K562 (cell line): Measurements from ENCODE around the gene SOHLH2. TPM values are rescaled to one million over a fixed set of nuclear protein-coding genes. Genes with fewer than 3 reads are reported as not detected.

ENCODE experiments used
- ATAC-seq: fragments of 200-7000 bp; cut with Tn5 transposase; 3 replicates; pipeline ENCODE4 v1.9.1; 2020; ENCODE audit warnings: moderate library complexity
- BruUV-seq: library from RNA; stranded (reverse); fragments of 400-500 nt; replicated peaks from 2 replicates; lab custom pipeline; 2021; lab: Mats Ljungman, UMichigan
- CTCF ChIA-PET: fragments of 300-600 bp; formaldehyde crosslinking; extraction: SDS; loops from one replicate; lab custom pipeline; 2021; ENCODE audit warnings: low intra/inter-chr PET ratio; lab: Yijun Ruan, JAX
- POLR2A ChIA-PET: fragments of 300-600, 350-650 bp; sonication (Branson Sonifier 250); formaldehyde crosslinking; extraction: SDS; loops from one replicate; lab custom pipeline; 2021; ENCODE audit warnings: antibody characterized with exemption, inconsistent platforms; lab: Yijun Ruan, JAX
- DNase-seq, 4 experiments: peaks; one replicate each; pipeline versions ENCODE4 v3.0.0 to v3.0.0-alpha.2; 2011 to 2018; ENCODE audit warnings: low spot score in 3 of 4, mixed read lengths in 3 of 4; ENCODE audit errors: extremely low read depth in 1 of 4
- FAIRE-seq: peaks from 2 replicates; lab custom pipeline; 2011; peaks lifted over from hg19 to GRCh38; lab: Jason Lieb, UNC
- H2AFZ ChIP-seq: 2 replicates; pipeline ENCODE4 v1.6.0; 2011; ENCODE audit warnings: low read depth, low read length, control low read depth, inconsistent platforms
- H3K27ac ChIP-seq: fragments of 200-600 bp; 3 replicates; pipeline ENCODE4 v1.8.0; 2011; ENCODE audit warnings: low read depth, mild to moderate bottlenecking, control low read depth, inconsistent platforms, low read length, moderate library complexity, mixed read lengths; ENCODE audit errors: extremely low read depth
- H3K27me3 ChIP-seq, 2 experiments: fragments of 300-600 bp in 1 of 2; 2 replicates in 1 of 2; 3 replicates in 1 of 2; pipeline versions ENCODE4 v1.6.0 to v1.8.0; 2011; ENCODE audit warnings: inconsistent platforms in 2 of 2, low read length in 2 of 2, mild to moderate bottlenecking in 1 of 2, mixed read lengths in 1 of 2, moderate library complexity in 1 of 2; ENCODE audit not compliant: control insufficient read depth in 2 of 2, insufficient read depth in 2 of 2
- H3K36me3 ChIP-seq: fragments of 300-600 bp; 3 replicates; pipeline ENCODE4 v1.8.0; 2011; ENCODE audit warnings: mild to moderate bottlenecking, low read length, inconsistent platforms; ENCODE audit not compliant: control insufficient read depth, insufficient read depth
- H3K4me1 ChIP-seq, 2 experiments: fragments of 200-600 bp in 1 of 2; replicated peaks in 1 of 2; 2 replicates in 1 of 2; 3 replicates in 1 of 2; pipeline versions ENCODE4 v1.5.1 to v1.8.0; 2011; ENCODE audit warnings: inconsistent platforms in 2 of 2, low read length in 2 of 2, mild to moderate bottlenecking in 1 of 2, mixed read lengths in 1 of 2, moderate library complexity in 1 of 2; ENCODE audit not compliant: control insufficient read depth in 2 of 2, insufficient read depth in 2 of 2
- H3K4me2 ChIP-seq: 2 replicates; pipeline ENCODE4 v1.6.1; 2011; ENCODE audit warnings: low read length, control low read depth, inconsistent platforms, mixed read lengths; ENCODE audit not compliant: insufficient read depth
- H3K4me3 ChIP-seq: fragments of 200-600 bp; sonication (generic), shearing (Covaris generic); 2 replicates; pipeline ENCODE4 v1.5.1; 2016; ENCODE audit warnings: control low read depth, inconsistent platforms
- H3K79me2 ChIP-seq: fragments of 200-600 bp; 3 replicates; pipeline ENCODE4 v1.8.0; 2011; ENCODE audit warnings: low read length, inconsistent platforms; ENCODE audit not compliant: control insufficient read depth, insufficient read depth
- H3K9ac ChIP-seq, 2 experiments: 2 replicates each; pipeline versions ENCODE4 v1.6.0 to v1.6.1; 2011; ENCODE audit warnings: low read depth in 2 of 2, low read length in 2 of 2, control low read depth in 1 of 2, inconsistent platforms in 1 of 2, mild to moderate bottlenecking in 1 of 2, mixed read lengths in 1 of 2; ENCODE audit not compliant: insufficient read depth in 1 of 2
- H3K9me1 ChIP-seq: one replicate; pipeline ENCODE4 v1.6.0; 2011; ENCODE audit warnings: inconsistent platforms, mild to moderate bottlenecking, low read length, moderate library complexity; ENCODE audit not compliant: control insufficient read depth, insufficient read depth
- H3K9me3 ChIP-seq: replicated peaks from 2 replicates; pipeline ENCODE4 v1.5.1; 2011; ENCODE audit warnings: low read depth, low read length, inconsistent platforms; ENCODE audit not compliant: control insufficient read depth, insufficient read depth
- H4K20me1 ChIP-seq: replicated peaks from 2 replicates; pipeline ENCODE4 v1.6.1; 2011; ENCODE audit warnings: low read length, inconsistent platforms, mixed read lengths; ENCODE audit not compliant: control insufficient read depth, insufficient read depth
- CBFA2T3 ChIP-seq: fragments of 450-650 bp; IDR thresholded peaks from 2 replicates; pipeline ENCODE4 v1.6.1; 2017
- FIP1L1 ChIP-seq: fragments of 200-400 bp; formaldehyde crosslinking; IDR thresholded peaks from 2 replicates; pipeline ENCODE4 v1.6.1; 2018; ENCODE audit warnings: mild to moderate bottlenecking, low read depth, low read length; ENCODE audit not compliant: poor library complexity, severe bottlenecking
- NKRF ChIP-seq: fragments of 450-650 bp; IDR thresholded peaks from 2 replicates; pipeline ENCODE4 v1.6.1; 2016; ENCODE audit warnings: borderline replicate concordance
- NR4A1 ChIP-seq, 2 experiments: fragments of 250-450 bp in 1 of 2; fragments of 450-650 bp in 1 of 2; sonication (Bioruptor Pico) in 1 of 2; IDR thresholded peaks; 2 replicates each; pipeline versions ENCODE4 v1.4.0 to v1.6.1; 2016 to 2020; ENCODE audit warnings: mild to moderate bottlenecking in 2 of 2, missing compliant biosample characterization in 1 of 2, missing genetic modification characterization in 1 of 2, moderate library complexity in 1 of 2
- PPARD ChIP-seq: fragments of 250-450 bp; sonication (Bioruptor Pico); IDR thresholded peaks from 2 replicates; pipeline ENCODE4 v1.8.0; 2022; ENCODE audit warnings: inconsistent platforms, mild to moderate bottlenecking, moderate library complexity
- RBM34 ChIP-seq: fragments of 200-400 bp; formaldehyde crosslinking; IDR thresholded peaks from 2 replicates; pipeline ENCODE4 v1.6.1; 2018; ENCODE audit warnings: low read length, borderline replicate concordance; ENCODE audit not compliant: insufficient read depth
- SAFB ChIP-seq: fragments of 200-400 bp; formaldehyde crosslinking; IDR thresholded peaks from 2 replicates; pipeline ENCODE4 v1.6.1; 2017; ENCODE audit warnings: low read depth, low read length, borderline replicate concordance
- WGBS: fragments of 100-300 bp; shearing (Covaris generic); methylation state at CpG from one replicate; pipeline ENCODE4 v1.1.6; 2016; ENCODE audit warnings: low coverage, mixed read lengths; ENCODE audit not compliant: insufficient coverage; ENCODE audit errors: missing lambda C conversion rate; 5-methylcytosine and 5-hydroxymethylcytosine counted together
- in situ Hi-C: fragments of 300-500 bp; cut with MboI; formaldehyde crosslinking; loops from 4 replicates; pipeline ENCODE4 v1.15.0; 2018; ENCODE audit warnings: inconsistent platforms, mixed read lengths
- intact Hi-C: fragments of 100-400 bp; cut with micrococcal nuclease; formaldehyde crosslinking; loops from 2 replicates; pipeline ENCODE4 v1.14.2; 2022
- polyA plus RNA-seq, 8 experiments: library from polyadenylated mRNA; depleted of rRNA in 4 of 8; stranded (reverse) in 5 of 8; unstranded in 3 of 8; fragments of >200 nt; fragmentation: Nextera tagmentation in 2 of 8; fragmentation: Illumina TruSeq in 1 of 8; extraction: Ambion mirVana in 2 of 8; extraction: Trizol in 1 of 8; gene quantifications; 2 replicates each; pipeline versions ENCODE4 v1.2.1 to v1.2.3, GENCODE V29; 2011 to 2014; ENCODE audit warnings: inconsistent platforms in 1 of 8, missing spikeins in 1 of 8
- total RNA-seq, 7 experiments: library from RNA; depleted of rRNA in 6 of 7; stranded (reverse); fragments of >200 nt in 6 of 7; fragmentation: Illumina TruSeq in 2 of 7; extraction: Trizol in 2 of 7; gene quantifications; 2 replicates each; pipeline versions ENCODE4 v1.2.1 to v1.2.3, GENCODE V29; 2011 to 2021; ENCODE audit warnings: low replicate concordance in 1 of 7
- TF ChIP-seq, protein P1 (sequence below): fragments of 250-450 bp; sonication (Bioruptor Pico); IDR thresholded peaks from 2 replicates; pipeline ENCODE4 v1.9.0; 2021; ENCODE audit warnings: mild to moderate bottlenecking
- TF ChIP-seq, protein P2 (sequence below), 2 experiments: fragments of 450-650 bp; IDR thresholded peaks; 2 replicates each; pipeline ENCODE4 v1.6.1; 2016; ENCODE audit warnings: mild to moderate bottlenecking in 2 of 2, borderline replicate concordance in 1 of 2, low read depth in 1 of 2, moderate library complexity in 1 of 2

Gene SOHLH2
- total and polyA plus RNA-seq, 9 of the 15 experiments (the other 6 are each of a cell fraction or from before 2014, with no cell fraction given): 10.3 to 26.7 (median 17.0) TPM

DNA sequence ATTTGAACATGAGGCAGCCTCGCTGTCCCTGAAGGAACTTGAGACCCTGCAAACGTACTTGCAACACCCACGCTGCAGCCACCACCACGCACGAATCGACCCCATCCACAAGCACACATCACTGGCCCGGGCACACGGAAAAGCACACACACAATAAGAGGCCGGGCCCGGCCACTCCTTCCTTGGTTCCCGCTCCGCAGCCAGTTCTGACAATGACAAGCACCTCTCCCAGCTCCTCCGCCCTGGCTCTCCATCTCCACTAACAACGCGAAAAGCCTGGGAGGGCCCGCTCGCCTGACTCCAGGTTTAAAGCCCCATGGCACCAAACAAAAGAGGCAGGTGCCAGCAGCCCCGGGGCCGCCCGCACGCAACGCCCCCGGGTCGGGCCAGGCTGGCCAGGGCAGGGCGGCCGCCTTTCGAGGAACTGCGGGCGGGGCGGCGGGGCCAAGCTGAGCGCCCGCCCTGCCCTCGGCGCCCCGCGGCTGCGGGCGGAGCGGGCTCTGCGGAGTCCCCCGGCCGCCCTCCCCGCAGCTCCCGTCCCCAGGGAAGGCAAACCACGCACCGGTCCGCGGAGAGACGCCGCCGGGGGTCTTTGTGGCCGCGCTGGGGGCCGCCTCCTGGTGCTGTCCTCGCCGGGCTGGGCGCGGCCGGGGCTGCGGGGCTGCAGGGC is 83.7 kb downstream of the SOHLH2 start:
- FAIRE-seq: no peak
- no peak overlapping the region for H3K4me3 ChIP-seq
- intact Hi-C loops: no loop called here
- in situ Hi-C loops: no loop called here
- H3K9me3 ChIP-seq: no peaks in the 10 kb centered on the region
- WGBS: 2% methylated on average over 8 of the region's 61 CpGs
- TF ChIP-seq SAFB: no peak
- TF ChIP-seq, protein P1, sequence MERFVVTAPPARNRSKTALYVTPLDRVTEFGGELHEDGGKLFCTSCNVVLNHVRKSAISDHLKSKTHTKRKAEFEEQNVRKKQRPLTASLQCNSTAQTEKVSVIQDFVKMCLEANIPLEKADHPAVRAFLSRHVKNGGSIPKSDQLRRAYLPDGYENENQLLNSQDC (CRISPR knock-in tag): no peak
- TF ChIP-seq, protein P2, sequence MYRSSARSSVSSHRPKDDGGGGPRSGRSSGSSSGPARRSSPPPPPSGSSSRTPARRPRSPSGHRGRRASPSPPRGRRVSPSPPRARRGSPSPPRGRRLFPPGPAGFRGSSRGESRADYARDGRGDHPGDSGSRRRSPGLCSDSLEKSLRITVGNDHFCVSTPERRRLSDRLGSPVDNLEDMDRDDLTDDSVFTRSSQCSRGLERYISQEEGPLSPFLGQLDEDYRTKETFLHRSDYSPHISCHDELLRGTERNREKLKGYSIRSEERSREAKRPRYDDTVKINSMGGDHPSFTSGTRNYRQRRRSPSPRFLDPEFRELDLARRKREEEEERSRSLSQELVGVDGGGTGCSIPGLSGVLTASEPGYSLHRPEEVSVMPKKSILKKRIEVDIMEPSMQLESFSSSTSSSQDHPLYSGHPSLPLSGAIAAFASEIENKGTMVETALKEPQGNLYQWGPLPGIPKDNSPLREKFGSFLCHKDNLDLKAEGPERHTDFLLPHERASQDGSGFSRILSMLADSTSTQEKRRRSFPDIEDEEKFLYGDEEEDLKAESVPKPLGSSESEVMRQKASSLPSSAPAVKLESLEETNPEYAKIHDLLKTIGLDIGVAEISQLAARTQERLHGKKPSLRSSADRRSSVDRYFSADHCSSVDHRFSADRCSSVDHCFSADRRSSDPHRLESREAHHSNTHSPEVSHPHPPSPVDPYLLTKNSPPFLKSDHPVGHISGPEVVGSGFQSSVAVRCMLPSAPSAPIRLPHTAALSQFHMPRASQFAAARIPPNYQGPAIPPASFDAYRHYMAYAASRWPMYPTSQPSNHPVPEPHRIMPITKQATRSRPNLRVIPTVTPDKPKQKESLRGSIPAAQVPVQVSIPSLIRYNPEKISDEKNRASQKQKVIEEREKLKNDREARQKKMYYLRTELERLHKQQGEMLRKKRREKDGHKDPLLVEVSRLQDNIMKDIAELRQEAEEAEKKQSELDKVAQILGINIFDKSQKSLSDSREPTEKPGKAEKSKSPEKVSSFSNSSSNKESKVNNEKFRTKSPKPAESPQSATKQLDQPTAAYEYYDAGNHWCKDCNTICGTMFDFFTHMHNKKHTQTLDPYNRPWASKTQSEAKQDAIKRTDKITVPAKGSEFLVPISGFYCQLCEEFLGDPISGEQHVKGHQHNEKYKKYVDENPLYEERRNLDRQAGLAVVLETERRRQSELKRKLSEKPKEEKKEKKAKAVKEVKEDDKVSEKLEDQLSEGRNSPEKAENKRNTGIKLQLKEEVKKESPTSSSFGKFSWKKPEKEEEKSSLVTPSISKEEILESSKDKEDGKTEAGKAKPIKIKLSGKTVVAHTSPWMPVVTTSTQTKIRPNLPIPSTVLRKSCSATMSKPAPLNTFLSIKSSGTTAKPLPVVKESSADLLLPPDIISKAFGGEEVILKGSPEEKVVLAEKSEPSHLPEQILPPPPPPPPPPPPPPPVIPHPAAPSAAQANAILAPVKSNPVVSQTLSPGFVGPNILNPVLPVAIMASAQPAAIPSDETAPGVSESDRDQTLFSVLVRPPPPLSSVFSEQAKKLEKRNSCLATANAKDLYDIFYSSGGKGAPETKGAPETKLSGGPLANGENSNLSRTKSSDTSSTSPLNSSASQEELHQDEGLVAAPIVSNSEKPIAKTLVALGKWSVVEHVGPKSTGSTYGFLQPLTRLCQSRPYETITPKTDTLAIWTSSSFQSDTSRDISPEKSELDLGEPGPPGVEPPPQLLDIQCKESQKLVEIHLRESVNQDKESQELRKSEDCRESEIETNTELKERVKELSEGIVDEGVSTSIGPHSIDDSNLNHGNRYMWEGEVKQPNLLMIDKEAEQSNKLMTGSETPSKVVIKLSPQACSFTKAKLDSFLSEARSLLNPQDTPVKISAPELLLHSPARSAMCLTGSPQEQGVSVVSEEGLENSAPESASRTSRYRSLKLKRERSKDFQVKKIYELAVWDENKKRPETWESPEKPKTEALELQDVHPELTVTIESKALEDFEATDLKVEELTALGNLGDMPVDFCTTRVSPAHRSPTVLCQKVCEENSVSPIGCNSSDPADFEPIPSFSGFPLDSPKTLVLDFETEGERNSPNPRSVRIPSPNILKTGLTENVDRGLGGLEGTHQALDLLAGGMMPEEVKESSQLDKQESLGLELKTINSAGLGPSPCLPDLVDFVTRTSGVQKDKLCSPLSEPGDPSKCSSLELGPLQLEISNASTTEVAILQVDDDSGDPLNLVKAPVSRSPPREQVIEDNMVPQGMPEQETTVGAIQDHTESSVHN (IDR thresholded peaks at IDR 0.05; ENCODE audit: borderline replicate concordance in 1 of 2, low read depth in 1 of 2): no peak
- no peak for TF ChIP-seq RBM34
- no peak for TF ChIP-seq NR4A1 (CRISPR knock-in tag; IDR thresholded peaks at IDR 0.05)
- no peak for TF ChIP-seq NR4A1 (tag; IDR thresholded peaks at IDR 0.05)
- no peak for TF ChIP-seq NKRF
- TF ChIP-seq PPARD: no peak
- TF ChIP-seq CBFA2T3: no peak
- no peak for TF ChIP-seq FIP1L1
- TF ChIP-seq, all 486 proteins: peak for 0
- Histone ChIP-seq H2AFZ (no peak overlapping the region), H3K9me1 (no peaks in the 10 kb centered on the region), H3K4me1 (no peaks in the 10 kb centered on the region), H4K20me1 (no peaks in the 10 kb centered on the region; the same call in 1 of the 2 replicates), H3K9ac (no peak overlapping the region), H3K36me3 (no peaks in the 10 kb centered on the region), H3K27me3 (peaks cover 4 to 25% of the 10 kb centered on the region in 2 experiments; a peak in 3 of 5 replicates), H3K27ac (no peak overlapping the region), H3K4me2 (no peak overlapping the region), H3K79me2 (no peaks in the 10 kb centered on the region)
- ATAC-seq: no peak
- ChIA-PET POLR2A (no interaction called here), CTCF (no interaction called here)
- DNase-seq: no peak
- no TSS peak for BruUV-seq
